HUES48 (cell line): ENCODE data around the gene RAP2A.

Experiments used
- H3K27ac ChIP-seq: one replicate; pipeline ENCODE4 v1.7.0; 2013; ENCODE audit warnings: low read depth, low read length, inconsistent platforms
- H3K27me3 ChIP-seq: 2 replicates; pipeline ENCODE4 v1.6.1; 2013; ENCODE audit warnings: mild to moderate bottlenecking, low read length; ENCODE audit not compliant: control insufficient read depth, insufficient read depth
- H3K36me3 ChIP-seq: 2 replicates; pipeline ENCODE4 v1.6.1; 2013; ENCODE audit warnings: low read length; ENCODE audit not compliant: control insufficient read depth, insufficient read depth
- H3K4me1 ChIP-seq: 2 replicates; pipeline ENCODE4 v1.6.1; 2013; ENCODE audit warnings: mild to moderate bottlenecking, low read length; ENCODE audit not compliant: control insufficient read depth, insufficient read depth
- H3K4me3 ChIP-seq: 2 replicates; pipeline ENCODE4 v1.5.1; 2013; ENCODE audit warnings: mild to moderate bottlenecking, low read depth, low read length
- H3K9ac ChIP-seq: 2 replicates; pipeline ENCODE4 v1.6.1; 2013; ENCODE audit warnings: mild to moderate bottlenecking, low read depth, low read length, moderate library complexity
- H3K9me3 ChIP-seq: 2 replicates; pipeline ENCODE4 v1.6.1; 2013; ENCODE audit warnings: low read length; ENCODE audit not compliant: control insufficient read depth, insufficient read depth

The RAP2A gene

DNA sequence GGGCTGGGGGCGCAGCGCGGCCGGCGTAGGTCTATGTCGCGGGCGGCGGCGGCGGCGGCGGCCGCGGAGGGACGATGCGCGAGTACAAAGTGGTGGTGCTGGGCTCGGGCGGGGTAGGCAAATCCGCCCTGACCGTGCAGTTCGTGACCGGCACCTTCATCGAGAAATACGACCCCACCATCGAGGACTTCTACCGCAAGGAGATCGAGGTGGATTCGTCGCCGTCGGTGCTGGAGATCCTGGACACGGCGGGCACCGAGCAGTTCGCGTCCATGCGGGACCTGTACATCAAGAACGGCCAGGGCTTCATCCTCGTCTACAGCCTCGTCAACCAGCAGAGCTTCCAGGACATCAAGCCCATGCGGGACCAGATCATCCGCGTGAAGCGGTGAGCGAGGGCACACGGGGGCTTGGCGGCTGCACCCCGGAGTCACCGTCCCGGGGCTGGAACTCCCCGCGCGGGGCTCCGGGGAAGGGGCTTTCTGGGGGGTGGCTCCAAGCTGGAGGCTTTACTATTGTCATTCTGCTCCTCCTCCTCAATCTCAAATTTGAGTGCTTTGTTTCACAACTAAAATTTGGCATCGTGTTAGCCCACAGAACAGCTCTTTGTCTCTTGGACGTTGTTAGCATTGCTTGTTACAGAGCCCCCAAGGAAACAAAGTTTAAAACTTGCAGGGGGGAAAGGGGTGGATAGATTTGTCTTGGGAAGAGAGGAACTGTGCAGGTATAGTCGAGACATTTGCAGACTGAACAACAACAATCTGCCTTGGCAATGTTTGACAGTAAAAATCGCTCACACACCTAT lies 630 bp downstream of the RAP2A start:
- Histone ChIP-seq H3K27me3 (no peaks in the 10 kb centered on the region), H3K36me3 (peaks cover 19% of the 10 kb centered on the region), H3K9ac (peak overlapping the region; percentile 88), H3K27ac (peak overlapping the region; percentile 69), H3K4me1 (peaks cover 16% of the 10 kb centered on the region; the same call in 1 of the 2 replicates), H3K4me3 (peak overlapping the region; percentile 97), H3K9me3 (no peaks in the 10 kb centered on the region)

- Histone ChIP-seq H3K4me1 (peaks cover 16% of the 10 kb centered on the region; the same call in 1 of the 2 replicates), H3K27ac (no peak overlapping the region), H3K27me3 (no peaks in the 10 kb centered on the region), H3K4me3 (peak overlapping the region; percentile 97), H3K36me3 (peaks cover 24% of the 10 kb centered on the region), H3K9ac (peak overlapping the region; percentile 88), H3K9me3 (no peaks in the 10 kb centered on the region)
These were observed 1.4 kb downstream of the RAP2A start for GRCh38 chr13:97435323-97435722.

DNA sequence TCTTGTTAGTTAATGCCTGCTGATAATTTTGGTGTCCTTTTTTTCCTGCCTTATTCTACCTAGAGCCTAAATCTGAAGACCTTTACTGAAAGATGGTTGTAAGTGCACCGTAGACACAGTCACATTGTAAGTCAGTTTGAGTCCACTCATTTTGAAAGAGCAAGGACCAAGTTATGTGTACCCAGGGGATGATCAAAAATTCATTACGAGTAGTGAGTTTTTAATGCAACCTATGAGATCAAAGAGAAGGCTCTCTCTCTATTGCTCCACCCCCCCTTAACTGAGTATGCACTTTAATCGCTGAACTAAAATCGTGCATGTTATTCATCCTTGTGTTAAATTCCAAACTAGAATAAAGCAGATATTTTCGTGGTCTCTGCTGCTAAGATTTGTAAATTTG lies 1.8 kb downstream of the RAP2A start:
- no peaks in the 10 kb centered on the region for H3K9me3 ChIP-seq
- no peak overlapping the region for H3K27ac ChIP-seq
- no peaks in the 10 kb centered on the region for H3K27me3 ChIP-seq
- H3K4me1 ChIP-seq, result peaks cover 16% of the 10 kb centered on the region; the same call in 1 of the 2 replicates
- H3K36me3 ChIP-seq, result peaks cover 27% of the 10 kb centered on the region
- H3K9ac ChIP-seq, result no peak overlapping the region
- peak overlapping the region; percentile 97 for H3K4me3 ChIP-seq

- Histone ChIP-seq H3K9me3 (no peaks in the 10 kb centered on the region), H3K9ac (no peak overlapping the region), H3K4me1 (peaks cover 12% of the 10 kb centered on the region; the same call in 1 of the 2 replicates), H3K36me3 (peaks cover 27% of the 10 kb centered on the region), H3K27me3 (no peaks in the 10 kb centered on the region), H3K4me3 (no peak overlapping the region), H3K27ac (no peak overlapping the region)
These were observed 2.9 kb downstream of the RAP2A start for GRCh38 chr13:97436845-97437244.

DNA sequence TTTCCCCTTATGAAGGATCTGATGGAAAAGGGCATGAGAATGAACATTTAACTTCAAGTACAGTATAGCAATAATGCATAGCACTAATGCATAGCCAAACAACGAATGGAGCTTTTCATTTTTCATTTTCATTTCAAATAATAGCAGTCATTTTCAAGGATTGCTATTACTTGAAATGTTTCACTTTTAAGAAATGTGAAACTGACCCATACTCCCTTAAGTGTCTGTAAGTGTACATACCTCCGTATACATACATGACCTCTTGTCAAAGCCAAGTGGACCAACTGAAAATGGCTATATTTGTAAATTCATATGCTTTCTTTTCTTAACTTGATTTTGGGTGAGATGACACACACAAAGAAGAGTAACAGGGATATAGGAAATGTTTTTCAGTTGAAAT lies 3.8 kb downstream of the RAP2A start:
- no peak overlapping the region for H3K4me3 ChIP-seq
- H3K9ac ChIP-seq, result no peak overlapping the region
- H3K27ac ChIP-seq, result no peak overlapping the region
- no peaks in the 10 kb centered on the region for H3K9me3 ChIP-seq
- no peaks in the 10 kb centered on the region for H3K27me3 ChIP-seq
- peaks cover 29% of the 10 kb centered on the region for H3K36me3 ChIP-seq
- peaks cover 10% of the 10 kb centered on the region; the same call in 1 of the 2 replicates for H3K4me1 ChIP-seq

DNA sequence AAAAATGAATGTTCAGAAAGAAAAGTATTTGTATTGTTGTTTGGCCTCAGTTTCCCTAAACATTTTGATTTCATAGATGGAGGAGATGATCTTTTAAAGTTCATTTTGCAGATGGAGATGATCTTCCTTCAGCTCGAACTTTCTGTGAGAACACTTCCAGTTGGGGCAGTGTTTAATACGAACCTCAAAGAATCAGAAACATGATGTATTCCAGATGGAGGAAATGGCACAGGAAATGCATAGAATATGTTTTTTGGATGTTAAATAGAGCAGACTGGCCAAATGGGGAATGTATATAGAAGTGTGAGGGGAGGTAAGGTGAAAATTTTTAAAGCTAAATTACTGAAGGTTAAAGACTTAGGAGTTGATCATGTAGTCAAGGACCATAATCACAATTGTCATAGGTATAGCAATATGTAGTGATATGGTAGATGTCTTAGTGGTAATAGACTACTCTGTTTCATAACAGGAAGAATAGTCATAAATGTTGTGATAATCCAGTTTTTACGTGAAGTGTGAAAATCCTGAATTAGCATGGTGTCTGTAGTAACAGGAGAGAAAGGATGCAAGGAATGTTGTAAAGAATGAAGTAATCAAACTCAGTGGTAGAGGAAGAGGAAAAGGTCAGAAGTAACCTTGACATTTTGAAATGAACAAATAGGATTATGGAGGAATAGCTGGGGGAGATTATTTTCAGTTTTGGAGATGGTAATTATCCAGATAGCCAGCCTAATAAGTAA lies 5.1 kb downstream of the RAP2A start:
- peaks cover 10% of the 10 kb centered on the region; the same call in 1 of the 2 replicates for H3K4me1 ChIP-seq
- H3K9ac ChIP-seq, result no peak overlapping the region
- H3K27me3 ChIP-seq, result no peaks in the 10 kb centered on the region
- no peak overlapping the region for H3K27ac ChIP-seq
- H3K4me3 ChIP-seq, result no peak overlapping the region
- H3K9me3 ChIP-seq, result no peaks in the 10 kb centered on the region
- H3K36me3 ChIP-seq, result peaks cover 37% of the 10 kb centered on the region

GRCh38 chr13:97440598-97441170 lies 6.7 kb downstream of the RAP2A start:
- Histone ChIP-seq H3K27me3 (no peaks in the 10 kb centered on the region), H3K27ac (no peak overlapping the region), H3K36me3 (peaks cover 45% of the 10 kb centered on the region), H3K9me3 (no peaks in the 10 kb centered on the region), H3K4me3 (no peak overlapping the region), H3K4me1 (peaks cover 8% of the 10 kb centered on the region; the same call in 1 of the 2 replicates), H3K9ac (no peak overlapping the region)

- H3K27me3 ChIP-seq, result no peaks in the 10 kb centered on the region
- H3K4me3 ChIP-seq, result no peak overlapping the region
- H3K9me3 ChIP-seq, result no peaks in the 10 kb centered on the region
- no peak overlapping the region for H3K9ac ChIP-seq
- H3K27ac ChIP-seq, result no peak overlapping the region
- peaks cover under 1% of the 10 kb centered on the region; the same call in 1 of the 2 replicates for H3K4me1 ChIP-seq
- peaks cover 42% of the 10 kb centered on the region for H3K36me3 ChIP-seq
These were observed 7.4 kb downstream of the RAP2A start for GRCh38 chr13:97441368-97441767.

DNA sequence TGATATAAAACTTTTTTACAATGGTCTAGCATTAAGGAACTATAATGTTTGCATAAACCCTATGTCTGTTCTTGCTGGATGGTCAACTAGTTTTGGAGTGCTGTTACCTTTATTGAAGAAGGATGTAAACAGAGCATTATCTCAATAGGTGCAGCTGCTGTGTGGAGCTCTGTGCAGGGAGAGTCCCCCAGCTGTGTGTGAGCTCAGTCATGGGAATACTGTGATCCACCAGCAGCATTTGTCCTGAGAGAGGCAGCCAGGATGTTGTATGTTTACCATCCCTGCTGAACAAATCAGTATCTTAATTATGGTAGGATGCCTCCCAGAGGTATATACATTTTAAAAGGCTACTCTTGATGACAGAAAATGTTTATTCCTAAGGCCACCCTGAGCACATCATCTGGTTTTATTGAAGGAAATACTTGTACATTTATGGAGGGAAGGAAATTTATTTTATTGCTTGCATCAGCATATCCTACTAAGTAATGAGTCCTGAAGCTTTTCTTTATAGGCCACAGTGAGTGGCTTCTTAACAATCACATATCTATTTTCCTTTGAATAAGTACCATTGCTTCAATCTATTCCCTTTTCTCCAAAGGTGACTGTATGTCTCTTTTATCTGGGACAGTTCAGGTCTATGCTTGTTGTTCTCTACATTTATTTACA lies 11.7 kb downstream of the RAP2A start:
- no peaks in the 10 kb centered on the region for H3K9me3 ChIP-seq
- no peak overlapping the region for H3K4me3 ChIP-seq
- H3K4me1 ChIP-seq, result peaks cover 9% of the 10 kb centered on the region; the same call in 1 of the 2 replicates
- no peak overlapping the region for H3K27ac ChIP-seq
- H3K9ac ChIP-seq, result no peak overlapping the region
- H3K27me3 ChIP-seq, result no peaks in the 10 kb centered on the region
- H3K36me3 ChIP-seq, result peaks cover 19% of the 10 kb centered on the region

GRCh38 chr13:97446448-97446847 lies 12.5 kb downstream of the RAP2A start:
- no peaks in the 10 kb centered on the region for H3K27me3 ChIP-seq
- no peak overlapping the region for H3K9ac ChIP-seq
- no peak overlapping the region for H3K4me3 ChIP-seq
- no peaks in the 10 kb centered on the region for H3K9me3 ChIP-seq
- no peak overlapping the region for H3K27ac ChIP-seq
- peaks cover 9% of the 10 kb centered on the region; the same call in 1 of the 2 replicates for H3K4me1 ChIP-seq
- H3K36me3 ChIP-seq, result peaks cover 21% of the 10 kb centered on the region
